ENCODE measurements around the gene ZNF665. TPM values are rescaled to one million over a fixed set of nuclear protein-coding genes. Genes with fewer than 3 reads are reported as not detected.
"Not testable (repeated sequence)": the region's sequence is repeated elsewhere in the genome, so short reads cannot be mapped to it uniquely, and the experiment has no call there.

ZNF665 gene
- total RNA-seq, 1 donor = 0.86 TPM

GRCh38 chr19:53195265-53195903 lies 2.2 kb upstream of the ZNF665 start:
- TF ChIP-seq CTCF (IDR thresholded peaks at IDR 0.05; ENCODE audit: insufficient read depth, low read depth, low read length) = peak; percentile 96
- DNase-seq (ENCODE audit: low read depth) = peak; percentile 83
- no peak overlapping the region for H3K4me3 ChIP-seq (ENCODE audit: low read depth, low read length)

- no peak for TF ChIP-seq CTCF (IDR thresholded peaks at IDR 0.05; ENCODE audit: insufficient read depth, low read depth, low read length)
- peak overlapping the region; percentile 82 for H3K4me3 ChIP-seq (ENCODE audit: low read depth, low read length)
- no peak for DNase-seq (ENCODE audit: low read depth)
Measured at GRCh38 chr19:53193535-53194222, 521 bp upstream of the ZNF665 start.

DNA sequence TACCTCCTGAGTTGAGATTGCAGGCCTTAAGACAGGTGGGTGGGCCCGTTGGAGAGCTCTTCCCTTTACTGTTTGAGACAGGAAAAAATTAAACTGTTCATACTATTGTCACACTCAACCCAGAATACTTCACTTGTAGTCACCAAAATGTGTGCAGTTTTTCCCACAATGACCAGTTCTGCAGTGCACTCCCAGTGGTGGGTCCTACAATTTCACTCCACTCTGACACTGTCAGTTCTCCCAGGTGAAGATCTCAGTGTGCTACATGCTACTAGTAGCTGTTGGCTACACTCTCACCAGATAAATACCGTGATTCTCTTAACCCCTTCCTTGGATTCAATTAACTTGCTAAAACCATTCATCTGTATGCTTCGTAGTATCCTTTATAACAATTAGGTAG lies 2.9 kb downstream of the ZNF665 start:
- no peak overlapping the region for H3K4me3 ChIP-seq (ENCODE audit: low read depth, low read length)
- no peak for TF ChIP-seq CTCF (IDR thresholded peaks at IDR 0.05; ENCODE audit: insufficient read depth, low read depth, low read length)
- DNase-seq (ENCODE audit: low read depth) = no peak

GRCh38 chr19:53189691-53190198 lies 3.4 kb downstream of the ZNF665 start:
- not testable (repeated sequence) for H3K4me3 ChIP-seq (ENCODE audit: low read depth, low read length); DNase-seq (ENCODE audit: low read depth)

GRCh38 chr19:53185155-53185882 lies 7.8 kb downstream of the ZNF665 start:
- not testable (repeated sequence) for H3K4me3 ChIP-seq (ENCODE audit: low read depth, low read length); DNase-seq (ENCODE audit: low read depth)

DNA sequence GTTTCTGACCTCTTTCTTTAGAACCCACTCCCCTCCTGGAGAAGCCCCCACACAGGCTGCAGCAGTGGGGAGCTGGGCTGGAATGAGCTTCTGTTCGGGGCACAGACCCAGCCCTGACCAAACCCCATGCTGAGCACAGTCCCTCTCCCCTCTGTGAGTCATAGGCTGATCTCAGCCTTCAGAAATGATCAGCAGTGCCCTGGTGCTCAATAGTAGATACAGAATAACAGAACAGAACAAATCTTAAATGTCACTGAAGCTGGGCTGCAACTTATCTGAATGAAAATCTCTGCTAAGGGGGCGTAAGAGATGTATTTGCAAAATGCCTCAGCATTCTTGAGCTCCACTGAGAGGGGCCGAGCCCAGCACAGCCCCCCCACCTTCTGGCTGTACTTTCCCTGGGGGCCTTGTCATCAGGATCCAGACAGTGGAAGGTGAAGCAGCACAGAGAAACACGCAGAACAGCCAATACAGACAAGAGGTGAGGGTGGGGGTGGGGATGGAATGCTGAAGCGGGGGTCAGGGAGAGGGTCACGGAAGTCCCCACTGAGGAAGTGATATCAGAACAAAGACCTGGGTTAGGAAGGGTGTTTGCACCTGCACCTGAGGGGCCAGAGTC lies 9.9 kb downstream of the ZNF665 start:
- peak; percentile 30 for DNase-seq (ENCODE audit: low read depth)
- TF ChIP-seq CTCF (IDR thresholded peaks at IDR 0.05; ENCODE audit: insufficient read depth, low read depth, low read length) = no peak
- no peak overlapping the region for H3K4me3 ChIP-seq (ENCODE audit: low read depth, low read length)

GRCh38 chr19:53182202-53182601 lies 11.0 kb downstream of the ZNF665 start:
- peak; percentile 28 for DNase-seq (ENCODE audit: low read depth)
- no peak overlapping the region for H3K4me3 ChIP-seq (ENCODE audit: low read depth, low read length)
- TF ChIP-seq CTCF (IDR thresholded peaks at IDR 0.05; ENCODE audit: insufficient read depth, low read depth, low read length) = no peak

Measured in fibroblast of villous mesenchyme (primary cell).